T1000 (cell line): ENCODE measurements around the gene NUP210.

Experiments
- DNase-seq: peaks from one replicate; lab custom pipeline; 2025; ENCODE audit warnings: mixed read lengths; lab: John Stamatoyannopoulos, UW

Gene NUP210

DNA sequence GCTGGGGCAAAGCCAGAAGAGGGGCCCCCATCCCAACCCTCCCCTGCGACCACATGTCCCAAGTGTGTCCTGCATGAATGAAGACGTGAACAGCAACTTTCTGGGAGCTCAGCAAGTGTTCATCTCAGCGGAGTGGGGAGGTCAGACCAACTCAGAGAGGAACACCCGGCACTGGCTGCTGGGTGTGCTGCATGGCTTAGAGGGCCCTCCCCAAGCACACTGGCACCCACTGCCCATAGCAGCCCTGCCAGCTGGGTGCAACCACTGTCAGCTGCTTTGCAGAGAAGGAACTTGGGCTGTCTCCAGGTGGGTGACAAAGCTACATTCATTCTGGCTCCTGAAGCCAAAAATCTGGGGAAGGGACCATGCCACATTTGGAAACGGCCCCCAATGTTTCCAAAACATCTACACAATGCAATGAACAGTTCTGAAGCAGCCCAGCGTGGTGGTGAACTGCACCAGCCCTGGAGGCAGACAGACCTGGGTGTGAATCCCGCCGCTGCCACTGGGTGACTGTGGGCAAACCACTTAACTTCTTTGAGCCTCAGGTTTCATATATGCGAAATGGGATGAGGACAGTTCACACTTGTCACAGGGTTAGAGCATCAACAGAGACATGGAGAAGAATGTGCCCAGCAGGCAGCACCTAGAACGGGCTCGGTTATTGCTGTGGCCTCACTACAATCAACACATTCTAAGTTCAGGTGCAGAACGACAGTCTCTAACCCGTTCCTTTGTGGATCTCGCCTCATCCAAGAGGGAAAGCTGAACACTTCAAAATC lies 145.4 kb downstream of the NUP210 start:
- DNase-seq, result no peak

DNA sequence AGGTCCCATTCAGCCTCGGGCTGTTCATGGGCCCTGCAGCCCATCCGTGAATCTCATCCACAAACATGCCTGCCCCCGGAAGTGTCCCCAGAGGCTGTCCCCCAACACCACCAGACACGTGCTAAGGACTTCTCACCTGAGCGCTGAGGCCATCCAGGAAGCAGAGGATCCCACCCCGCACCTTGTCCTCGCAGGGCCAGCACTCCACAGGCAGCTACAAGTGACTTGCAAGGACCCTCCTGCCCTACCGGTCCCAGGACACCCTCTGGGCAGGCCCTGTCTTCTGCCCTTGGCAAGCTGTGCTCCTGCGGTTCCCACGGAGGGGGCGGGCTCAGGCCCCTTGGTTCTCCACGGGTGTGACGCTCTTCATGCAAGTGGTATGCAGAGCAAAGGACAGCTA lies 146.0 kb downstream of the NUP210 start:
- DNase-seq, result no peak

DNA sequence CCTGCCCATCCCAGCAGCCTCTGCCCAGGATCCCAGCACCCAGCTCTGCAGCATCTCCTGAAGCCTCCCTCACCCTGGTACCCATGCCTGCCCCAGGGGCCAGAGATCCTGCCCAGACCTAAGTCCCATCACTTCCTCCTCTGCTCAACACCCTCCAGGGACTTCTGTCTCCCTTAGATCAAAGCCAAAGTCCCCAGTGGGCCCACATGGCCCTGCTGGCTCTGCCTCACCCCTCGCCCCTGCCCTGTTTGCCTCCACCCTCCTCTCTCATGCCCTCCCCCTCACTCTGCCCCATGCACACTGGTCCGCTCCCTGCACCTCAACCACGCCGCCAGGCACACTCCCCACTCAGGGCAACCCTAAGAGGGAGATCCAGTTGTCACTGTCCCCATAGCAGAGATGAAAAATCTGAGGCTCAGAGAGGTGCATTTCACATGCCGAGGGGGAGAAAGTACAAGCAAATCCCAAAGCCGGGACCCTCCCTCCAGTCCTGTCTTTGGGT lies 146.5 kb downstream of the NUP210 start:
- no peak for DNase-seq

DNA sequence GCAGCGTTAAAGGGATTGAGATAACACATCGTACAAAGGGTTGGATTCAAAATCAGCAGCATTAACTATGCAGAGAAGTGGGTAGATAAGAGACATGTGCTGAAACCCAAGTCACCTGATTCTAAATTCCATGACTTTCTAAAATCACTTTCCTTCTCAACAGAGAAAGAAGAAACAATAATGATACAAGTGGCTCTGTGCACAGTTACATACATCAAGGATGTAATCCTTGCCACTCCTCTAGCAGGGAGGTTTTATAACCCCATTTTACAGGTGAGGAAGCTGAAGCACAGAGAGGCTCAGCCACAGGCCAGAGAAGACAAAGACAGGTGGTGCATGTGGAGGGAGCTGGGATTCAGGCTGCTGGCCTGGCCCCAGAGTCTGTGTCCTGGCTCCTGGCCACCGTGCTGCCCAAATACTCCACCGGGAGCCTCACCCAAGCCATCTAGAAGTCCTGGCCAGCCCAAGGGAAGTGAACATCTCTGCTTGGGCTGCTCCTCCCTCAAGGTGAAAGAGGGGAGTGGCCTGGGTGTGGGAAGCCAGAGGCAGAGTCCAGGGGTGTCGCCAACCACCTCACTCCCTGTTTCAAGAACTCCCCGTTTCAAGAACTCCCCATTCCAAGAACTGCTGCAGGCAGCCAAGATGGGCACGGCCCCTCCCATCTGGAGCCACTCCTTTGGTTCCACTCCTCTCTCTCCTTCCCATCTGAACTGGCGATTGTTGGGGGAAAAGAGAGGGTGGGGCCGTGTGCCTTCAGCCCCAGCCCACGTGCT lies 147.1 kb downstream of the NUP210 start:
- no peak for DNase-seq

DNA sequence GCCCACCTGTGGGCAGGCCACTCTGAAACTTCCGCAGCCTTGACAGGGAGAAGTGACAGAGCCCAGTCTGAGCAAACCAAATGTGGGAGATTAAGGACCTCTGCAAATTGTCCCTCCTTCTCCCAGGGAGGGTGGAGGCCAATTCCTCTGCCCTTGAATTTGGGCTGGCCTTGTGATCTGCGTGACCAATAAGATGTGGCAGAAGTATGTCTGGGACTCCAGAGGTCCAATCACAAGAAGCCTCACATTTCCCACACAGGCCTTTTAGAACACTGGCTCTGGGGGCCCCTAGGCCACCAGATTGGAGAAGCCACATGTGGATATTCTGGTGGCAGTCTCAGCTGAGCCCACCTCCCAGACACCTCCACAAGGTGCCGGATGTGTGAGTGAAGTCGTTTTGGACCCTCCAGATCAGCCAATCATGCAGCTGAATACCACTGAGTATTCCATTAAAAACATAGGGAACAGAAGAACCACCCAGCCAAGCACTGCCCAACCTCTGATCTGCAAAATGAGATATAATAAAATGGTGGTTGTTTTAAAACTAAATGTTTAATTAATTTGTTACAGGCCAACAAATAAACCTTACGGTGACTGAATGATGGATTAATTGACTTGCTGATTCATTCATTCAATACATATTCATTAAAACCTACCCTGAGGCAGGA lies 150.3 kb downstream of the NUP210 start:
- no peak for DNase-seq

DNA sequence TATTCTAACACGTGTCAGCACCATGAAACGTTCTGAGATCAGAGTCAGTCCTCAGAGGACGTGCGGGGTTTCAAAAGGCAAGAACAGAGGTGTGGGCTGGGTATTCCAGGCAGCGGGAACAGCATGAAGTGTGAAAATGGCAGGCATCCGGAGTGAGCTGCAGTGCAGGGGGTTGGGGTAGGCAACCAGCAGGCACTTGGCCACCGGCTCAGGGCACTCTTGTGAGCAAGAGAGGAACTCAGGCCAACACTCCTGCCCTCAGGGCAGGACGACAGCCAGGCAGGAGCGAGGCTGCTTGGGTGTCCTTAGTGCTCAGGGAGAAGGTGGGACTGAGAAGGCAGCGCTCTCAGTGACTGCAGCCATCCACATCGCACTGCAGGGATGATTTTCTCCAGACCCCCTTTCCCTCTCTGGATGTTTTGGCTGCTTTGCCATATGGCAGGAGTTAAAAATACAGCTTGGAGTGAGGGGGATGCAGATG lies 151.1 kb downstream of the NUP210 start:
- DNase-seq, result no peak

DNA sequence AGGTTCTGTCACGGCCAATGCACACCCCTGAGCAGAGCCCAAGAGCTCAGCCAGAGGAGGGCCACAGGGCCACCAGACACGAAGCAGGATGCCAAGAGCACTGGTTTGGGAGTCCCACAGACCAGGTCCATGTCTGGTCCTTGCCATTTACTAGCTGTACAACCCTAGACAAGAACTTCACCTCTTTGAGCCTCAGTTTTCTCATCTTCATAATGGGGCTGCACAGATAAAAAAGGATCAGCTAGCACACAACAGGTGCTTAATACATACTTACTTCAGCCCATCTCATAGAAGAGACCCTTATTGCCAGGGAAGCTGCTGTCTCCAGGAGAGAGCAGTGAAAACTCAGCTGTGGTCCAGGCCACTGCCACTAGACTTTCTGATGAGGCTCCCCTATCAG lies 152.0 kb downstream of the NUP210 start:
- DNase-seq, result no peak

DNA sequence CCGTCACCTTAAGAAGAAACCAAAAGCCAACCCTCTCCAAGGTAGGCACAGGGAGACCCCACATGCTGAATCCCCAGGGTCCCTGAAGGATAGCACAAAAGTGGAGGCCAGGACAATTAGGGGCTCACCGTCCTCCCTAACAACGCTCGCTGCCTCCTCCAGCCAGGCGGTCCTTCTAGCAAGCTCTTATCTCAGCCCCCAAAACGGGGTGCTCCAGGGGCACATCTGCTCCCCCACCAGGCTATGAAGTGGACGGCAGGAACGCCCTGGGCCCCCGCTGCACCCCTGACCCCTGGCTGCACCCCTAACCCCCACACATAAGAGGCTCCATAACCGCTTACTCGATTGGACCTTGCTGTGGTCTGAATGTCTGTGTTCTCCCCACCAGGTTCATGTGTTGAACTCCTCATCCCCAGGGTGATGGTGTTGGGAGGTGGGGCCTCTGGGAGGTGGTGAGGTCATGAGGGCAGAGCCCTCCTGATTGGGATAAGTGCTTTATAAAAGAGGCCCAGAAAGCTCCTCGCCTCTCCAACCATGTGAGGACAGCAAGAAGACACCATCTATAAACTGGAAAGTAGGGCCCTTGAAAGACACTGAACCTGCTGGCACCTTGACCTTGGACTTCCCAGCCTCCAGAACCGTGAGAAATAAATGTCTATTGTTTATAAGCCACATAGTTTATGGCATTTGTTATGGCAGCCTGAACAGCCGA lies 153.3 kb downstream of the NUP210 start:
- DNase-seq, result no peak
